Brain microvascular endothelial cell (primary cell): Measurements from ENCODE around the gene TCF4.

Source experiments
- DNase-seq: peaks from one replicate; pipeline ENCODE4 v3.0.0-alpha.2; 2020
- H3K27ac ChIP-seq: fragments of 250-450 bp; sonication (Bioruptor Pico); 2 replicates; pipeline ENCODE4 v1.5.1; 2020; ENCODE audit warnings: mild to moderate bottlenecking, moderate library complexity
- H3K27me3 ChIP-seq: fragments of 250-450 bp; sonication (Bioruptor Pico); replicated peaks from 2 replicates; pipeline ENCODE4 v1.5.1; 2020; ENCODE audit warnings: mild to moderate bottlenecking
- H3K36me3 ChIP-seq: fragments of 250-450 bp; sonication (Bioruptor Pico); replicated peaks from 2 replicates; pipeline ENCODE4 v1.5.1; 2020; ENCODE audit warnings: mild to moderate bottlenecking
- H3K4me3 ChIP-seq: 2 replicates; pipeline ENCODE4 v1.5.1; 2011; ENCODE audit warnings: low read depth, mild to moderate bottlenecking, control low read depth, low read length, moderate library complexity
- in situ Hi-C: cut with HindIII; loops from 2 replicates; pipeline ENCODE4 v1.10.0; 2017; ENCODE audit warnings: low sequenced_read_pairs, low pct_ligation_motif_present
- TF ChIP-seq, protein P1 (sequence below): IDR thresholded peaks from 2 replicates; pipeline ENCODE4 v1.5.1; 2011; ENCODE audit warnings: low read depth, mild to moderate bottlenecking, moderate library complexity, low read length, control low read depth, inconsistent platforms; ENCODE audit errors: missing control alignments

Gene TCF4

GRCh38 chr18:55246278-55246677 is 341.7 kb downstream of the TCF4 start:
- Histone ChIP-seq H3K36me3 (no peaks in the 10 kb centered on the region), H3K27ac (no peak overlapping the region), H3K4me3 (no peak overlapping the region), H3K27me3 (no peaks in the 10 kb centered on the region)
- TF ChIP-seq, protein P1, sequence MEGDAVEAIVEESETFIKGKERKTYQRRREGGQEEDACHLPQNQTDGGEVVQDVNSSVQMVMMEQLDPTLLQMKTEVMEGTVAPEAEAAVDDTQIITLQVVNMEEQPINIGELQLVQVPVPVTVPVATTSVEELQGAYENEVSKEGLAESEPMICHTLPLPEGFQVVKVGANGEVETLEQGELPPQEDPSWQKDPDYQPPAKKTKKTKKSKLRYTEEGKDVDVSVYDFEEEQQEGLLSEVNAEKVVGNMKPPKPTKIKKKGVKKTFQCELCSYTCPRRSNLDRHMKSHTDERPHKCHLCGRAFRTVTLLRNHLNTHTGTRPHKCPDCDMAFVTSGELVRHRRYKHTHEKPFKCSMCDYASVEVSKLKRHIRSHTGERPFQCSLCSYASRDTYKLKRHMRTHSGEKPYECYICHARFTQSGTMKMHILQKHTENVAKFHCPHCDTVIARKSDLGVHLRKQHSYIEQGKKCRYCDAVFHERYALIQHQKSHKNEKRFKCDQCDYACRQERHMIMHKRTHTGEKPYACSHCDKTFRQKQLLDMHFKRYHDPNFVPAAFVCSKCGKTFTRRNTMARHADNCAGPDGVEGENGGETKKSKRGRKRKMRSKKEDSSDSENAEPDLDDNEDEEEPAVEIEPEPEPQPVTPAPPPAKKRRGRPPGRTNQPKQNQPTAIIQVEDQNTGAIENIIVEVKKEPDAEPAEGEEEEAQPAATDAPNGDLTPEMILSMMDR, result no peak
- no peak for DNase-seq
- in situ Hi-C loops, result no loop called here

DNA sequence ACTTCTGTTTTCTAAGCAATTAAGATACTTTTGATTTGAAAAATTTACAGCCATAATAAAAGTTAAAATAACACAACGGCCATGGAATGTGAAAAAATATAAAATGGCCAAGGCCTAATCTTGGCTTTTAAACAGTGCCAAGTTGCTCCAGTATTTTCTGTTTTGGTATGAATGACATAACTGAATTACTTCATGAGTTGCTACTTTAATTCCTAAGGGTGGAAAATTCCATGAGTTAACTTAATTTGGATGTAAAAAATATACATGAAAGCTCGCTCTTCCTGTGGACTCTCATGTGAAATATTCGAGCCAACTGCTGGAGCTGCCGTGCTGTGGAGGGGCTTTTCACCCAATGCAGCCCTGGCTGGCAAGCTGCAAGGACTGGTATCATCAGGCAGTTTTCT is 342.8 kb downstream of the TCF4 start:
- no peaks in the 10 kb centered on the region for H3K36me3 ChIP-seq
- in situ Hi-C loops, result no loop called here
- TF ChIP-seq, protein P1, result no peak

GRCh38 chr18:55244546-55244945 is 343.4 kb downstream of the TCF4 start:
- no peak overlapping the region for H3K4me3 ChIP-seq
- in situ Hi-C loops, result no loop called here
- TF ChIP-seq, protein P1, result no peak
- H3K27ac ChIP-seq, result no peak overlapping the region
- no peak for DNase-seq
- no peaks in the 10 kb centered on the region for H3K36me3 ChIP-seq
- H3K27me3 ChIP-seq, result no peaks in the 10 kb centered on the region

More for the DNA sequence above, 342.8 kb downstream of the TCF4 start:
- Histone ChIP-seq H3K27ac (no peak overlapping the region), H3K4me3 (no peak overlapping the region), H3K27me3 (no peaks in the 10 kb centered on the region)
- no peak for DNase-seq

- TF ChIP-seq, protein P1, result no peak
- Histone ChIP-seq H3K4me3 (no peak overlapping the region), H3K36me3 (no peaks in the 10 kb centered on the region)
Measured at GRCh38 chr18:55243857-55244256, 344.1 kb downstream of the TCF4 start.

DNA sequence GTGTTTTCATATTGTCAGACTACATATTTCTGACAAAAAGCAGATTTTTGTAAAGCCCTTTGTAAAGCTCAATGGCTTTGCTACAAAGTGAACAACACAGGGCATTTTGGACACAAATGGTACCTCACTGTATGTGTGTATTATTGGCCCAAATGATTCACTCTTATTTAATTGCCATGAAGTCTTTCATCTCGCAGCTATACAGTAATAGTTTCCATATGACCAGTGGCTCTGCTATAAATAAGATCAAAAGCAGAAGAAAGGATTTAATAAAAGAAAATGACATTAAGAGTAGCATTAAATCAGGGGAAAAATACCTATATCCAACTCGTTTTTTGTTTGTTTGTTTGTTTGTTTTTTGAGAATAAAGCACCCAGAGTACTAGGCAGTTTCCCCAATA is 344.7 kb downstream of the TCF4 start:
- in situ Hi-C loops, result no loop called here
- TF ChIP-seq, protein P1, result no peak
- Histone ChIP-seq H3K4me3 (no peak overlapping the region), H3K36me3 (no peaks in the 10 kb centered on the region), H3K27me3 (no peaks in the 10 kb centered on the region), H3K27ac (no peak overlapping the region)
- DNase-seq, result no peak

More at GRCh38 chr18:55243857-55244256, 344.1 kb downstream of the TCF4 start:
- in situ Hi-C loops, result no loop called here
- no peak for DNase-seq
- H3K27me3 ChIP-seq, result no peaks in the 10 kb centered on the region
- H3K27ac ChIP-seq, result no peak overlapping the region

GRCh38 chr18:55240978-55241377 is 347.0 kb downstream of the TCF4 start:
- in situ Hi-C loops, result no loop called here
- no peaks in the 10 kb centered on the region for H3K27me3 ChIP-seq
- TF ChIP-seq, protein P1, result no peak
- no peaks in the 10 kb centered on the region for H3K36me3 ChIP-seq
- no peak overlapping the region for H3K27ac ChIP-seq
- no peak for DNase-seq
- no peak overlapping the region for H3K4me3 ChIP-seq
